ENCODE data around the gene PRKCA.
A peak's percentile ranks its signal among the peaks of the same experiment; 100 is the strongest.

The PRKCA gene

DNA sequence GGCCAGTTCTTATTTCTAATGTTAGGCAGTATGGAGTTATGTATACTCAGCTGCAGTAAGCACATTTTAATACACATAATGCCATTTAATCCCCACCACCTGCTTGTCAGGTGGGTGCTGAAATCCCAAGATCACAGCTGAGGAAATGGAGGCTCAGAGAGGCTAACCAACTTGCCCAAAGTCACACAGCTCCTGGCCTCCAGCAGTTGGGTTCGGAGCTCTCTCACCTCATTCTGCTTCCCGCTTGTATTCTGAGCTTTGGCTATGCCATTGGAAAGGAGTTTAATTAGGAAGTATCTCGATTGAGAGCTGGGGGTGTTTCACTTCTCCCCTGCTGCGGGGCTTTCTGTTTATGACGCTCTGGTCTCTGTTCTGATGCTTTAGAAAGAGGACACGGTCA is 459.9 kb downstream of the PRKCA start:
- no peak for DNase-seq

GRCh38 chr17:66763056-66763455 is 460.6 kb downstream of the PRKCA start:
- no peak for DNase-seq

- no peak for DNase-seq
These were observed 462.1 kb downstream of the PRKCA start for GRCh38 chr17:66764506-66764905.

DNA sequence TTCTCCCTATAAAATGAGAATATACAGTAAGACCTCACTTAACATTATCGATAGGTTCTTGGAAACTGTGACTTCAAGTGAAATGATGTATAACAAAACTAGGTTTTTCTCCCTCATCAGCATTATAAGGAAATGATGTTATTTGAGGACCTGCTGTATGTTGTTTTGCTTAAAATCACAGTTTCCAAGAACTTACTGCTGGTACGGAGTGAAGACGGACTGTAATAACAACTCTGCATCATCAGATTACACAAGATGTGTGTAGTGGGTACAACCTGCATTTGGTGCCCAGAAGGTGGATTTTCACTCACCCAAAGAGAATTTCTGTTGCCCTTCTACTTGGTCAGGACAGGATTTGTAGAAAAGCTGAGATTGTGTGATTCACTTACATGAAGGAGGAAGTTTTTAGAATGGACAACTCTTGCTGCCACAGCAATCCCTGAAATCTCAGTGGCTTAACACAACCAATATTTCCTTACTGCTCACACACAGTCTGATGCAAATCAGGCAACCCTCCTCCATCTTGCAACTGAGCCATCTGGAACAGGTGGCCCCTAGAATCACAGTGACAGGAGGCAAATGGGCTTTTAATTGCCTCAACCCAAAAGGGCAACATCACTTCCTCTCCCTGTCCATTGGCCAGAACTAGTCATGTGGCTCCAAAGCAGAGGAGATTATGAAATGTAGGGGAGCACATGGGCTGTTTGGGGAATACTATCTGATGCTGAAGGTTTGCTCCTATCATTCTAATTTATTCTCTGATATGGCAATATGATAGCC is 464.9 kb downstream of the PRKCA start:
- no peak for DNase-seq

GRCh38 chr17:66769911-66770310 is 467.5 kb downstream of the PRKCA start:
- DNase-seq: no peak

DNA sequence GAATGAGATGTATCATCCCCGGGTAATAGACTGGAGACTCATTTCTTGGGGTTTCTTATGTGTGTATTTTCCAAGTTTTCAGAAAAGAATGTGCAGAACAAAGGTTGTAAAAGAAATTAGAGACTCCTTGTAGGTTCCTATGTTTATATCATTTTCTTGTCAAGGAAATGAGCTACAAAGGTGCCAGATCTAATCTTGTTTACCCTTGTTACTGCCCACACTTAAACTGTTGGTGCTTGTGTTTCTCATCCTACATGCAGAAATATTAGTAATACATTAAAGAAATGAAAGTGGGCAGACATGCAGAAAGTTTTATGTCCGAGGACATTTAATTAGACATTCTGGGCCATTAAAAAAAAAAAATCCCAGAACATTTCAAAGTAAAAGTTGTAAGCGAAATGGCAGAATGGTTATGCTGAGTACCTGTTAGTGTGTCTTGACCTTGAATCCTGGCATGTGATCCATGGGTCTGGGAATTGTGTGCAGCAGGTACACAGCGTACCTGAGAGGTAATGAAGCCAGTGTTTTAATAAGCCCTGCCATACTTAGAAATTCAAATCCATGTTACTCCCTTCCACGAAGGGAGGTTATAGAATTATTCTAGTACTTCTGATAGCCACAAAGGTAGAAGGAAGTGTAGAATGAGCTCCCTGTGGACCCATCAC is 469.9 kb downstream of the PRKCA start:
- DNase-seq: no peak

DNA sequence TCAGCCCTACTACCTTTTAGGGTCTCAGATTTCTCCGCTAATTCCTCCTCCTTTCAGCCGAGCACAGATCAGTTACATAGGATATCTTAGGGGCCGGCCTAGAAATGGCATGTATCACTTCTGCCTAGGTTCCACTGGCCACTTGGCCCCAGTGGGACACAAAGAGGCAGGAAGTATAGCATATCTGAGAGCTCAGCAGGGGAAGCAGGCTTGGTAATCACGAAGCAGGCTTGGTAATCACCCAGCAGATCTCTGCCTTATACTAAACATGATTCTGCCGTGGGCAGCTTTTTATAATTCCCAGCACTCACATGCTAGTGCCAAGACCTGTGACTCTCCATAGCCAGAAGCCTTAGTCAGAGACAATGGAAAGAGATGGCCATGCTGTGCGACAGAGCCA is 472.9 kb downstream of the PRKCA start:
- no peak for DNase-seq

- DNase-seq: no peak
These were observed 473.5 kb downstream of the PRKCA start for GRCh38 chr17:66775881-66776400.

DNA sequence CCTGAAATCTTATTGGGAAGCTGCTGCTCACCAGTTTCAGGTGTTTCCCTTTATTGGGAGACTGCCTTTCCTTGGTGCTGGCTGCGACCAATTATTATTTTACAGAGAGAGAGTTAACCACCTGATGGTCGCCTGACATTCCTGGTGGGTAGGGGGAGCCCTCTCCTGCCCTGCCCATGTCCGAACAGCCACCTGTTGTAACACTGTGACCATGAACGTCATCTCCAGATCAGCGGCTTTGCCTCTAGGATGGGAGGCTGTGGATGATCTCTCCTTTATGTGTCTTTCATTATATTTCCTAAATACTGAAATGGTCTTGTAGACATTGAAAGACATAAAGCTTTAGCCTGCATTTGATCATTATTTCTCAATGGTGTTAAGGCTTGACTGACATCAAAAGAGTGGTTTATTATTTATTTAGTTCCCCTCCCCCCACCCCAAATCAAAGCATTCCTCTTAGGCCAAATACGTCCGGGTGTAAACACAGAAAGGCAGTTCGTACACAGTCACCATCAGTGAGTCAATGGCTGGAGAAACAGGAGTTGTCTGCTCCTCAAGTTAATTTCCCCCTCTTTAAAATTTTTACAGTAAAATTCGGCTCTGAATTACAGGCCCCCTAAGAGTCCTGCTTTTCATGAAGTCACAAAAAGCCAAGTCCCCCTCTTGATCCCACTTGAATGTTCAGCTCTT is 474.7 kb downstream of the PRKCA start:
- DNase-seq: no peak

GRCh38 chr17:66777689-66778225 is 475.3 kb downstream of the PRKCA start:
- DNase-seq: peak; percentile 61

GRCh38 chr17:66778531-66779236 is 476.3 kb downstream of the PRKCA start:
- no peak for DNase-seq

DNA sequence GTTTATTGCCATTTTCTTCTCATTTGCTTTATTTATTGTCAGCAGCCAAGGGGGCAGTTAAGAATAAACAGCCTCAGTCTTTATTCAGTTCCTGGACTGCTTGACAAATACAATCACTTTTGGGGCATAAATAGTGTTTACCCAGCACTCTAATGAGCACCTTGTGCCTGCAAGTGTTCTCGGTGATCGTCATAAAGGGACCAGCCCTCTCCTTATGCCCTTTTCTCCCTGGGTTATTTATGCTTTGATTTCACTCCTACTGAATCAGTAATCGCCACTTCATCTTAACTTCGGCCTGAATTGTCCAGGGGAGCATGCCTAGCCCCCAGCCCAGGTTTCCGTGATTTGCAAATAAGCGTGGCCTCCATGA is 476.8 kb downstream of the PRKCA start:
- DNase-seq: no peak

GRCh38 chr17:66781135-66781534 is 478.7 kb downstream of the PRKCA start:
- DNase-seq: no peak

DNA sequence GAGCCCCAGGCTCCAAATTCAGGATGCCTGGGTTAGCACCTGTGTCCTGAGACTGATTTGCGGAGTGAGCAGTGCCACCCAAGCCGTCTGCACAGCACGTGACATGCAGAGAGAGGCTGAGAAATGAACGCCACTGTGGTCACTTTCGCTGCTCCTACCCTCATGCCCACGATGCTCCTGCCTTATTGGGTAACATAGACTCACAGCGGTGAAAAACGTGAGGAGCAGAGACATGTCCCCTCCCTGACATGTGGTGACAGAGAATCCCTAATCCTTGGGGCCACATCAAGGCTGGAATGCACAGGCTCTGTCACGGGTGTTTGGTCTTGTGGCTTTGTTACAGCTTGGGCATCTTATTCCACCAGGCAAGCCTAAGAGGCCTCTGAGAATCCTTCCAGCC is 480.4 kb downstream of the PRKCA start:
- DNase-seq: no peak

DNA sequence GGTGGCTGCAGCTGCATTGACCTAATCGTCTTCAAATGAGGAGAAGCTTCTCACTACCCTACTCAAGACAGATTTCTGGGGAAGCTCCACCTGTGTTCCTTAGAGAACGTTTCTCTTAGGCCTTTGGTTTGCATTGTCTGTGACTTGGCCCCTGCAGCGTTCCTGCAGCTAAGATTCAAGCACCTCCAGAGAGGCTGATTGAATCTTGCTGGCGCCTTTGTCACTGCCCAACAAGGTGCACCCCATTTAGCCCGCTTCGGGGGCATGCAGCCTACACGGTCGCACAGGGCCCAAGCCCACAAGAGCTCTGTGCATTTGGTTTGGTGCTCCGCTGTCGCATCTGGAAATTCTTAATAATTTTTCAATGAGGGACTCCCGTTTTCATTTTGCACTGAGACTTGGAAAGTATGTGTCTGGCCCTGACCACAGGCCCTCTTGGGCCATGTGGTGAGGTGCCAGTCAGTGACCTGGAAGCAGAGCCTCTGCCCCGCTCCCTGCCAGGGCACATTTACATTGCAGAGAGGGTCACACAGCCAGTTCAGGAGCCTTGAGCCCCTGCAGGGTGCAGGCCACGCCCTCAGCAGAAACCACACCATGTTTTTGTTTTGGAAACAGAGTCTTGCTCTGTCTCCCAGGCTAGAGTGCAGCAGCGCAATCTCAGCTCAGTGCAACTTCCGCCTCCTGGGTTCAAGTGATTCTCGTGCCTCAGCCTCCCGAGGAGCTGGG is 481.4 kb downstream of the PRKCA start:
- DNase-seq: no peak

DNA sequence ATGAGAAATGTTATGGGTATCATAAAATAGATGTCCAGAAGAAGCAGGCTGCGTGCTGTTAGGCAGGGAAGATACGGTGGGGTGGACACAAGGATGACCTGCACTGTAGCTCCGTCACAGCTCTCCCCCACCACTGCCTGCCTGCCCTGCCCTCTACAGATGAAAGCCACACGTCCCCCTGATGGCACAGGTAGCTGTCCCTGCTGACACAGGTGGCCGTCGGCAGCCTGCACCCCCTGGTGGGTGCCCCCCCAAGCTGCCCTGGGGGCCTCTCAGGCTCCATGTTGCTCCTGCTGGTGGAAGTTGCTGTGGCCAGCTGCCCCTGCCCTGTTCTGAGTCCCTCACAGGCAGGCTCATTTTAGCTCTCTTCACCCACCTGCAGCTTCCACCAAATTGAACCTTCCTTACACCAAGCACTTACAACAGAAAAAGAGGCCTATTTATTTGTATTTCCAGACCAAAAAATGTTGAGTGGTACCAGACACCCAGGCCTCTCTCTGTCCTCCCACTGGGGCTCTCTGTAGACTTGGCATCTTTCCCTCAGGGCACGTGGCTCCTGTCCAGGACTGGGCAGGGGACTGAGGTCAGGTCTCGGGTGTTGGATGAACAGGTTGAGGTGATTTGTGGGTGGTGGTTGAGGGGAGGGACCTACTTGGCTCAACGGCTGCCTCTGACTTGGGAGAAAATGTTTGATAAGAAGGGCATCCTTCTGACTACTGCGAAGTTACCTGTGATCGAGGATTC is 482.4 kb downstream of the PRKCA start:
- no peak for DNase-seq

DNA sequence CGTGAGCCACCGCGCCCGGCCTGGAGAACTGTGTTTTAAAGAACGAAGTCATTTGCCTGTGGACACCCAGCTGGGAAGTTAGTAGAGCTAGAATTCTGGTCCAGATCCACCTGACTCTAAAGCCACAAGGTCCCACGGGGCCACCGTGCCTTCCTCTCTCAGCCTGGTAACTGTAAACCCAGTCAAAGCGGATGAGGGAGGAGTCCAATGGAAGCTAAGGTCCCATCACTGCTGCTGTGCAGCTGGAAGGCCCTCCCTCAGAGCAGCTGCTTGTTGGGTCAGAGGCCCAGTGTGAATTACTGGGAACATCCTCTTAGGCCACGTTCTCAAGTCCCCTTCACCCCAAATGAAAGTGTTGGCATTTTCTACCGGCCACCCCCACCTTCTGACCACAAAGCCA is 483.7 kb downstream of the PRKCA start:
- DNase-seq: peak; percentile 34

DNA sequence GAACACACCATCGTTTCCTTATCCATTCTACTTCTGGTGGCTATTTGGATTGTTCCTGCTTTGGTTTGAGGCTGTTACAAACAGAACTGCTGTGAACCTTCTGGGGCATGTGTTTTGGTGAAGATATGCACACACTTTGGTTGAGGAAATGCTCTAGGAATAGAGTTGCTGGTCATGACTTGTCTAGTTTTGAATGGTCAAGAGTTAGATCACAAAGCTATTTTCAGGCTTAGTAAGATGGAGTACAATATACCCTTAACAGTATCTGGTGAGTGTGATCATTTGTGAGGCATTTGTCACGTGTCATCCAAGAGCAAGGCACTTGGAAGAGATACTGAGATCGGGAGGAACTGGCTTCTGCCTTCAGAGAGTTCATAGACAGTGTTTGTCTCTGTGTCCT is 485.5 kb downstream of the PRKCA start:
- no peak for DNase-seq

DNA sequence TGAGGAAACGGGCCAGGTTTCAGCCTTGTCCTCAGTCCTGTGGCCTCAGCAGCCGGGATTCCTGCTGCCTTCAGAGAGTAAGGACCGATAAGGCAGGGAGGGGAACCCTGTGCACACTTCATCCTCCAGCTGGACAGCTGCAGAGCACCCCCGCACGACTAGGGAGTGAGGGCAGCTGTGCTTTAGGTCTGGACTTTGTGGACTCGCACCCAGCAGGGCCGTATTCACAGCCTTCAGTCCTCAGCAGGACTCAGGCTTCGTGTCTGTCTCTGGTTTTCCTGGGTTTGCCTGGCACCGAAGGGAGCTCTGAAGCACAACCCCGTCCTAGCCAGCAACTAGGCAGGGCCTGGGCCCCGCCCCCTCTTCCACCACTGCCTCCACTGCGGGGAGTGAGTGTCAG is 486.7 kb downstream of the PRKCA start:
- no peak for DNase-seq

DNA sequence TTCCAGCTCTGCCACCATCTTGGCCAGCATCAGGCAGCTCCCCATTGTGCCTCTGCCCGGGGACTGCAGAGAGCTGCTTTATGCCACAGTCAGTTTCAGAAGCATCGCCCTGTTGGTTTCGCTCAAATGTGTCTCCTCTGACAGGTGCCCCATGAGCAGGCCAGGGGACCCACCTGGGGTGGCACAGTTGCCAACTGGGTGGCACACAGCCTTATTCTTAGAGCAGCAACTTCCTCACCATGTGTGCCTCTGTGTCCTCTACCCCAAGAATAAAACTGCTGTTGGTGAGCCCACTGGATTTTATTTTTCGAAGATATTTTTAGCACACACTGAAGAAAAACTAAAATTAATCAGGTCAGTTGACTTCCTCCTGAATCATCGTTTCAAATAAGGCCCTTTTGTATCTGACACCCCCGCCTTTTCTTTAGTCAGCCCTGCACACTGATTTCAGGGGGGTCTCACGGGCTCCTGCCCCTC is 487.6 kb downstream of the PRKCA start:
- DNase-seq: no peak

- DNase-seq: no peak
These were observed 488.2 kb downstream of the PRKCA start for GRCh38 chr17:66790501-66791061.
